ENCODE data around the gene SLC35B3.
"Not testable (repeated sequence)": the region's sequence is repeated elsewhere in the genome, so short reads cannot be mapped to it uniquely, and the experiment has no call there.

The SLC35B3 gene

GRCh38 chr6:8405946-8406345 is 29.4 kb downstream of the SLC35B3 start:
- not testable (repeated sequence) for DNase-seq

GRCh38 chr6:8402546-8402945 is 32.8 kb downstream of the SLC35B3 start:
- no peak for DNase-seq

GRCh38 chr6:8400663-8401062 is 34.7 kb downstream of the SLC35B3 start:
- no peak for DNase-seq

- no peak for DNase-seq
Observed at GRCh38 chr6:8392569-8392968, 42.8 kb downstream of the SLC35B3 start.

- no peak for DNase-seq
Observed at GRCh38 chr6:8391934-8392333, 43.4 kb downstream of the SLC35B3 start.

GRCh38 chr6:8389036-8389818 is 46.1 kb downstream of the SLC35B3 start:
- no peak for DNase-seq

GRCh38 chr6:8387942-8388437 is 47.4 kb downstream of the SLC35B3 start:
- DNase-seq: no peak

GRCh38 chr6:8383584-8383983 is 51.8 kb downstream of the SLC35B3 start:
- DNase-seq: no peak

GRCh38 chr6:8382434-8382833 is 52.9 kb downstream of the SLC35B3 start:
- no peak for DNase-seq

- no peak for DNase-seq
Observed at GRCh38 chr6:8375916-8376315, 59.4 kb downstream of the SLC35B3 start.
